Measurements from ENCODE around the gene ABCD4. TPM values are rescaled to one million over a fixed set of nuclear protein-coding genes. Genes with fewer than 3 reads are reported as not detected.
"Not testable (repeated sequence)": the region's sequence is repeated elsewhere in the genome, so short reads cannot be mapped to it uniquely, and the experiment has no call there.

Gene ABCD4
- total and polyA plus RNA-seq, 8 donors = 37.0 to 136 (median 118) TPM

GRCh38 chr14:74333909-74334308, 31.2 kb upstream of the ABCD4 start:
- H3K4me3 ChIP-seq = no peak overlapping the region
- no peak for ATAC-seq
- DNase-seq = no peak
- intact Hi-C loops (cut with DNase I) = no loop called here
- H3K27me3 ChIP-seq = no peaks in the 10 kb centered on the region
- no peaks in the 10 kb centered on the region for H3K4me1 ChIP-seq
- no peak overlapping the region for H3K27ac ChIP-seq
- no peaks in the 10 kb centered on the region for H3K9me3 ChIP-seq
- no peak for TF ChIP-seq CTCF (IDR thresholded peaks at IDR 0.05)
- no peaks in the 10 kb centered on the region for H3K36me3 ChIP-seq

GRCh38 chr14:74329950-74330552, 27.3 kb upstream of the ABCD4 start:
- DNase-seq = peak in 1 of 4 donors; percentile 35
- H3K27me3 ChIP-seq; H3K9me3 ChIP-seq; H3K36me3 ChIP-seq; H3K4me1 ChIP-seq; H3K4me3 ChIP-seq; H3K27ac ChIP-seq; intact Hi-C loops (cut with DNase I): not testable (repeated sequence)
- ATAC-seq = peak; percentile 89

GRCh38 chr14:74326369-74327152, 23.8 kb upstream of the ABCD4 start:
- intact Hi-C loops (cut with DNase I) = no loop called here
- no peak for ATAC-seq
- no peaks in the 10 kb centered on the region for H3K27me3 ChIP-seq
- H3K4me1 ChIP-seq = no peaks in the 10 kb centered on the region
- H3K4me3 ChIP-seq = no peak overlapping the region
- H3K27ac ChIP-seq = no peak overlapping the region
- no peaks in the 10 kb centered on the region for H3K9me3 ChIP-seq
- no peak for TF ChIP-seq CTCF (IDR thresholded peaks at IDR 0.05)
- peak in 2 of 4 donors; percentile 27 to 61 for DNase-seq
- no peaks in the 10 kb centered on the region for H3K36me3 ChIP-seq

DNA sequence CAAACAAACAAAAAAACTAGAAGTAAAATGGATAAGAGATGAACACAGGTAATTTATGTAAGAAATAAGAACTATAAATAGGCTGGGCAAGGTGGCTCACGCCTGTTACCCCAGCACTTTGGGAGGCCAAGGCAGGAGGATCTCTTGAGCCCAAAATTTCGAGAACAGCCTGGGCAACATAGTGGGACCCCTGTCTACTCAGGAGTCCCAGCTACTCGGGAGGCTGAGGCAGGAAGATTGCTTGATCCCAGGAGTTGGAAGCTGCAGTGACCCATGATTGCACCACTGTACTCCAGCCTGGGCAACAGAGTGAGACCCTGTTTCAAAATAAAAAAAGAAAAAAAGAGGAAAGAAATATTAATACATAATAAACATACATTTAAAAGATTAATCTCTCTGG, 22.7 kb upstream of the ABCD4 start:
- H3K4me3 ChIP-seq = no peak overlapping the region
- H3K27me3 ChIP-seq = no peaks in the 10 kb centered on the region
- H3K36me3 ChIP-seq = no peaks in the 10 kb centered on the region
- DNase-seq = no peak
- intact Hi-C loops (cut with DNase I) = no loop called here
- H3K4me1 ChIP-seq = no peaks in the 10 kb centered on the region
- no peak for ATAC-seq
- no peaks in the 10 kb centered on the region for H3K9me3 ChIP-seq
- no peak overlapping the region for H3K27ac ChIP-seq
- no peak for TF ChIP-seq CTCF (IDR thresholded peaks at IDR 0.05)

DNA sequence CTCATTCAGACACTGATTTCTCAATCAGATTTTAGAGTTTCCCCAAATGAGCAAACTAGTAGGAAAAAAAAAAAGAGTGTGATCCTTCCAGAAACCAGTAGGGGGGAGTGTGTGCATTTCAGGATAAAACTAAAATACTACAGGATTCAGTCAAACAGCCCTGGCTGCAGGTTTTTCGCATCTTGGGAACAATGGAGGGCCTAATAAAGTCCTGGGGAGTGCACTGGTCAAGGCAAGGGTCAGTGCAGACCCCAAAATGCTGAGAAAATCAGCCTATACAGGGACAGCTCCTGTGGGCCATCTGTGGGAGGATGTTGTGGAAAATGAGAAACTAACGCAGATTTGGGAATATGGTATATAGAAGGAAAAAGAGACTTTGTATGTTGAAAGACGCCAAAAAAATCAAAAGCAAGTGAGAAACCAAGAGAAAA, 22.2 kb upstream of the ABCD4 start:
- no peaks in the 10 kb centered on the region for H3K36me3 ChIP-seq
- DNase-seq = peak in 1 of 4 donors; percentile 20
- H3K4me1 ChIP-seq = no peaks in the 10 kb centered on the region
- TF ChIP-seq CTCF (IDR thresholded peaks at IDR 0.05) = peak; percentile 15 to 49
- H3K4me3 ChIP-seq = no peak overlapping the region
- peak; percentile 65 for ATAC-seq
- H3K9me3 ChIP-seq = no peaks in the 10 kb centered on the region
- no peak overlapping the region for H3K27ac ChIP-seq
- no peaks in the 10 kb centered on the region for H3K27me3 ChIP-seq
- intact Hi-C loops (cut with DNase I) = no loop called here

Measured in left lung (tissue), 10 donors.